NOMO-1 treated with DMSO at 0.1 percent for 48 hours (cell line): ENCODE measurements around the gene CCDC63.
"Not testable (repeated sequence)": the region's sequence is repeated elsewhere in the genome, so short reads cannot be mapped to it uniquely, and the experiment has no call there.

Experiments used
- DNase-seq: peaks from one replicate; lab custom pipeline; 2025; ENCODE audit not compliant: unreplicated experiment; lab: John Stamatoyannopoulos, UW

Gene CCDC63

GRCh38 chr12:110948041-110948440, 101.3 kb downstream of the CCDC63 start:
- no peak for DNase-seq

DNA sequence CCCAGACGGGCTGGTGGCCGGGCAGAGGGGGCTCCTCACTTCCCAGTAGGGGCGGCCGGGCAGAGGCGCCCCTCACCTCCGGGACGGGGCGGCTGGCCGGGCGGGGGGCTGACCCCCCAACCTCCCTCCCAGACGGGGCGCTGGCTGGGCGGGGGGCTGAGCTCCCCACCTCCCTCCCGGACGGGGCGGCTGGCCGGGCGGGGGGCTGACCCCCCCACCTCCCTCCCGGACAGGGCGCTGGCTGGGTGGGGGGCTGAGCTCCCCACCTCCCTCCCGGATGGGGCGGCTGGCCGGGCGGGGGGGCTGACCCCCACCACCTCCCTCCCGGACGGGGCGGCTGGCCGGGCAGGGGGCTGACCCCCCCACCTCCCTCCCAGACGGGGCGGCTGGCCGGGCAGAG, 103.7 kb downstream of the CCDC63 start:
- not testable (repeated sequence) for DNase-seq

GRCh38 chr12:110950867-110951266, 104.1 kb downstream of the CCDC63 start:
- DNase-seq, result not testable (repeated sequence)
